Stimulated activated CD8-positive, alpha-beta memory T cell treated with anti-CD3 and anti-CD28 coated beads, Interleukin-2, amount 100 ng/mL, for 48 hours (primary cell): Measurements from ENCODE around the gene ZNRF3.
"Not testable (repeated sequence)": the region's sequence is repeated elsewhere in the genome, so short reads cannot be mapped to it uniquely, and the experiment has no call there.

ENCODE experiments used
- DNase-seq, 2 donors: peaks; one replicate each; pipeline ENCODE4 v3.0.0-alpha.2; 2020; ENCODE audit warnings: low read depth in 2 of 2

Gene ZNRF3

GRCh38 chr22:28931844-28932567 lies 48.6 kb downstream of the ZNRF3 start:
- DNase-seq: no peak

GRCh38 chr22:28933321-28933720 lies 49.9 kb downstream of the ZNRF3 start:
- DNase-seq: no peak

- no peak for DNase-seq
These were observed 50.7 kb downstream of the ZNRF3 start for GRCh38 chr22:28934026-28934425.

- no peak for DNase-seq
These were observed 51.8 kb downstream of the ZNRF3 start for GRCh38 chr22:28935140-28935539.

- no peak for DNase-seq
These were observed 52.3 kb downstream of the ZNRF3 start for GRCh38 chr22:28935713-28936112.

- DNase-seq: no peak
These were observed 52.8 kb downstream of the ZNRF3 start for GRCh38 chr22:28936200-28936599.

- DNase-seq: no peak
These were observed 54.0 kb downstream of the ZNRF3 start for GRCh38 chr22:28937206-28938025.

- no peak for DNase-seq
These were observed 55.0 kb downstream of the ZNRF3 start for GRCh38 chr22:28938286-28938833.

GRCh38 chr22:28939394-28939793 lies 56.0 kb downstream of the ZNRF3 start:
- no peak for DNase-seq

GRCh38 chr22:28939932-28940331 lies 56.6 kb downstream of the ZNRF3 start:
- no peak for DNase-seq

- no peak for DNase-seq
These were observed 57.1 kb downstream of the ZNRF3 start for GRCh38 chr22:28940441-28940840.

- DNase-seq: no peak
These were observed 59.0 kb downstream of the ZNRF3 start for GRCh38 chr22:28942333-28942732.

- no peak for DNase-seq
These were observed 59.6 kb downstream of the ZNRF3 start for GRCh38 chr22:28942801-28943500.

GRCh38 chr22:28943501-28943879 lies 60.1 kb downstream of the ZNRF3 start:
- DNase-seq: no peak

- DNase-seq: no peak
These were observed 63.8 kb downstream of the ZNRF3 start for GRCh38 chr22:28947125-28947524.

- DNase-seq: no peak
These were observed 65.1 kb downstream of the ZNRF3 start for GRCh38 chr22:28948424-28948823.

- not testable (repeated sequence) for DNase-seq
These were observed 65.6 kb downstream of the ZNRF3 start for GRCh38 chr22:28948860-28949551.

- DNase-seq: no peak
These were observed 66.4 kb downstream of the ZNRF3 start for GRCh38 chr22:28949788-28950187.

GRCh38 chr22:28950617-28951411 lies 67.4 kb downstream of the ZNRF3 start:
- no peak for DNase-seq

GRCh38 chr22:28951530-28951929 lies 68.2 kb downstream of the ZNRF3 start:
- DNase-seq: no peak

GRCh38 chr22:28951969-28952521 lies 68.7 kb downstream of the ZNRF3 start:
- no peak for DNase-seq
